Measurements from ENCODE around the gene SIRPD. TPM values are rescaled to one million over a fixed set of nuclear protein-coding genes. Genes with fewer than 3 reads are reported as not detected.
"Not testable (repeated sequence)": the region's sequence is repeated elsewhere in the genome, so short reads cannot be mapped to it uniquely, and the experiment has no call there.

Gene SIRPD
- total and polyA plus RNA-seq, 2 of the 8 experiments (the other 6 are each of a cell fraction or from before 2014, with no cell fraction given), result not detected

GRCh38 chr20:1576003-1576402 is 18.5 kb upstream of the SIRPD start:
- CTCF ChIA-PET (ENCODE audit: partially characterized antibody), result interaction anchor here (1.4 kb wide), 1 partner anchor 72 kb away, joined by 4 read pairs; no protein-coding TSS in a partner anchor
- H3K9ac ChIP-seq (replicated peaks in 1 of 4; ENCODE audit: extremely low read depth in 1 of 4, low read depth in 3 of 4, low read length in 3 of 4), result not testable (repeated sequence)

GRCh38 chr20:1571583-1571982 is 14.1 kb upstream of the SIRPD start:
- H2BK15ac ChIP-seq (ENCODE audit: low read length); H2AFZ ChIP-seq (ENCODE audit: low read length); H3K9ac ChIP-seq (replicated peaks in 1 of 4; ENCODE audit: extremely low read depth in 1 of 4, low read depth in 3 of 4, low read length in 3 of 4); H3K27ac ChIP-seq (ENCODE audit: low read depth, low read length); H4K20me1 ChIP-seq (replicated peaks in 1 of 2; ENCODE audit: control insufficient read depth in 1 of 2, insufficient read depth in 2 of 2, low read length in 2 of 2); H3K79me2 ChIP-seq (ENCODE audit: control insufficient read depth in 1 of 2, insufficient read depth in 2 of 2, low read length in 2 of 2); H3K4me1 ChIP-seq (replicated peaks in 1 of 4; ENCODE audit: control insufficient read depth in 3 of 4, insufficient read depth in 4 of 4, low read length in 3 of 4); H3K18ac ChIP-seq (ENCODE audit: extremely low read depth, low read length); H3K14ac ChIP-seq (ENCODE audit: insufficient read length); H3K9me3 ChIP-seq (ENCODE audit: insufficient read depth in 2 of 2, low read depth in 1 of 2, low read length in 1 of 2); H2BK20ac ChIP-seq (ENCODE audit: low read length); H3K36me3 ChIP-seq (ENCODE audit: control insufficient read depth in 2 of 4, insufficient read depth in 4 of 4, low read length in 3 of 4); H3K27me3 ChIP-seq (replicated peaks in 1 of 4; ENCODE audit: control insufficient read depth in 3 of 4, extremely low read depth in 1 of 4, insufficient read depth in 3 of 4, low read length in 3 of 4); H3K56ac ChIP-seq (replicated peaks; ENCODE audit: insufficient read length, low read depth, low read length); H3K23ac ChIP-seq (ENCODE audit: insufficient read length); H2AK5ac ChIP-seq (ENCODE audit: low read depth, low read length); DNase-seq (ENCODE audit: low read depth in 1 of 2, low spot score in 2 of 2); H3K4me3 ChIP-seq (ENCODE audit: extremely low read depth in 1 of 4, insufficient read depth in 2 of 4, low read depth in 3 of 4, low read length in 4 of 4); FAIRE-seq; H3K79me1 ChIP-seq (ENCODE audit: low read depth, low read length); H3K4ac ChIP-seq (replicated peaks; ENCODE audit: insufficient read length, low read depth, low read length); H2BK120ac ChIP-seq (replicated peaks; ENCODE audit: low read depth, low read length); H4K91ac ChIP-seq (replicated peaks; ENCODE audit: insufficient read length, low read length); H2BK5ac ChIP-seq (ENCODE audit: low read depth, low read length); H4K8ac ChIP-seq (ENCODE audit: extremely low read depth, insufficient read depth, low read length); POLR2A ChIA-PET (ENCODE audit: partially characterized antibody); H4K5ac ChIP-seq (ENCODE audit: insufficient read length, low read depth, low read length); H3K4me2 ChIP-seq (ENCODE audit: insufficient read depth in 1 of 2, low read depth in 2 of 2, low read length in 2 of 2); H2BK12ac ChIP-seq (ENCODE audit: low read depth, low read length); H3K23me2 ChIP-seq (ENCODE audit: low read depth, low read length): not testable (repeated sequence)
- CTCF ChIA-PET (ENCODE audit: partially characterized antibody), result interaction anchor here (0.5 to 1.4 kb wide), 4 partner anchors 10 to 162 kb away, joined by 3 to 4 read pairs (median 3); no protein-coding TSS in a partner anchor
- WGBS, 2 experiments (ENCODE audit: extremely low coverage in 1 of 2, insufficient coverage in 1 of 2, insufficient read length in 1 of 2, insufficient replicate concordance in 2 of 2, low coverage in 1 of 2, low lambda C conversion rate in 2 of 2, missing lambda C conversion rate in 1 of 2), result 94% methylated on average over 8 of the region's 8 CpGs; no CpG with 5 or more reads in 1 of the 2 experiments

More at GRCh38 chr20:1576003-1576402, 18.5 kb upstream of the SIRPD start:
- H2BK120ac ChIP-seq (replicated peaks; ENCODE audit: low read depth, low read length); H3K4me1 ChIP-seq (replicated peaks in 1 of 4; ENCODE audit: control insufficient read depth in 3 of 4, insufficient read depth in 4 of 4, low read length in 3 of 4); H3K56ac ChIP-seq (replicated peaks; ENCODE audit: insufficient read length, low read depth, low read length); H2BK5ac ChIP-seq (ENCODE audit: low read depth, low read length); H2BK15ac ChIP-seq (ENCODE audit: low read length); H4K91ac ChIP-seq (replicated peaks; ENCODE audit: insufficient read length, low read length); H3K36me3 ChIP-seq (ENCODE audit: control insufficient read depth in 2 of 4, insufficient read depth in 4 of 4, low read length in 3 of 4); H3K14ac ChIP-seq (ENCODE audit: insufficient read length); H3K23me2 ChIP-seq (ENCODE audit: low read depth, low read length); H2BK20ac ChIP-seq (ENCODE audit: low read length); H3K4me2 ChIP-seq (ENCODE audit: insufficient read depth in 1 of 2, low read depth in 2 of 2, low read length in 2 of 2); H3K23ac ChIP-seq (ENCODE audit: insufficient read length); H2AFZ ChIP-seq (ENCODE audit: low read length); H3K18ac ChIP-seq (ENCODE audit: extremely low read depth, low read length); H3K4me3 ChIP-seq (ENCODE audit: extremely low read depth in 1 of 4, insufficient read depth in 2 of 4, low read depth in 3 of 4, low read length in 4 of 4); H3K27ac ChIP-seq (ENCODE audit: low read depth, low read length); H3K79me1 ChIP-seq (ENCODE audit: low read depth, low read length); H4K20me1 ChIP-seq (replicated peaks in 1 of 2; ENCODE audit: control insufficient read depth in 1 of 2, insufficient read depth in 2 of 2, low read length in 2 of 2); FAIRE-seq; H4K5ac ChIP-seq (ENCODE audit: insufficient read length, low read depth, low read length); H2BK12ac ChIP-seq (ENCODE audit: low read depth, low read length); H3K27me3 ChIP-seq (replicated peaks in 1 of 4; ENCODE audit: control insufficient read depth in 3 of 4, extremely low read depth in 1 of 4, insufficient read depth in 3 of 4, low read length in 3 of 4); H4K8ac ChIP-seq (ENCODE audit: extremely low read depth, insufficient read depth, low read length); DNase-seq (ENCODE audit: low read depth in 1 of 2, low spot score in 2 of 2); H2AK5ac ChIP-seq (ENCODE audit: low read depth, low read length); H3K79me2 ChIP-seq (ENCODE audit: control insufficient read depth in 1 of 2, insufficient read depth in 2 of 2, low read length in 2 of 2); H3K4ac ChIP-seq (replicated peaks; ENCODE audit: insufficient read length, low read depth, low read length); H3K9me3 ChIP-seq (ENCODE audit: insufficient read depth in 2 of 2, low read depth in 1 of 2, low read length in 1 of 2); POLR2A ChIA-PET (ENCODE audit: partially characterized antibody): not testable (repeated sequence)
- WGBS, 2 experiments (ENCODE audit: extremely low coverage in 1 of 2, insufficient coverage in 1 of 2, insufficient read length in 1 of 2, insufficient replicate concordance in 2 of 2, low coverage in 1 of 2, low lambda C conversion rate in 2 of 2, missing lambda C conversion rate in 1 of 2), result no CpG with 5 or more reads among the region's 1 CpG

Measured in H1 (cell line).